H9 (cell line): Measurements from ENCODE around the gene MSL3B.

Experiments used
- DNase-seq: peaks from one replicate; pipeline ENCODE4 v3.0.0-alpha.2; 2017
- H2AFZ ChIP-seq: one replicate; pipeline ENCODE4 v1.6.1; 2013; ENCODE audit warnings: mild to moderate bottlenecking, low read length, control low read depth, moderate library complexity
- H2AK5ac ChIP-seq: 2 replicates; pipeline ENCODE4 v1.6.1; 2013; ENCODE audit warnings: low read length, control low read depth, mixed read lengths; ENCODE audit not compliant: insufficient read length
- H2BK120ac ChIP-seq: one replicate; pipeline ENCODE4 v1.6.1; 2013; ENCODE audit warnings: low read depth, mild to moderate bottlenecking, low read length, control low read depth, inconsistent platforms; ENCODE audit not compliant: poor library complexity, severe bottlenecking
- H2BK12ac ChIP-seq: 2 replicates; pipeline ENCODE4 v1.6.1; 2013; ENCODE audit warnings: low read length, control low read depth, mixed read lengths, low read depth; ENCODE audit not compliant: insufficient read length
- H2BK15ac ChIP-seq: 2 replicates; pipeline ENCODE4 v1.6.1; 2013; ENCODE audit warnings: low read depth, low read length, control low read depth
- H2BK20ac ChIP-seq: one replicate; pipeline ENCODE4 v1.6.1; 2013; ENCODE audit warnings: low read depth, mild to moderate bottlenecking, low read length, control low read depth, inconsistent platforms; ENCODE audit not compliant: poor library complexity, severe bottlenecking
- H2BK5ac ChIP-seq: 2 replicates; pipeline ENCODE4 v1.6.1; 2013; ENCODE audit warnings: low read length, control low read depth, mixed read lengths; ENCODE audit not compliant: insufficient read length
- H3K14ac ChIP-seq: 2 replicates; pipeline ENCODE4 v1.6.1; 2013; ENCODE audit warnings: low read length, control low read depth; ENCODE audit not compliant: insufficient read depth
- H3K18ac ChIP-seq: 2 replicates; pipeline ENCODE4 v1.6.1; 2013; ENCODE audit warnings: low read depth, mild to moderate bottlenecking, mixed read lengths, low read length, control low read depth; ENCODE audit not compliant: insufficient read length
- H3K23ac ChIP-seq: 2 replicates; pipeline ENCODE4 v1.6.1; 2013; ENCODE audit warnings: low read length, control low read depth, mixed read lengths, low read depth; ENCODE audit not compliant: insufficient read length
- H3K23me2 ChIP-seq: 2 replicates; pipeline ENCODE4 v1.6.1; 2013; ENCODE audit warnings: low read depth, mild to moderate bottlenecking, mixed read lengths, low read length, control low read depth; ENCODE audit not compliant: insufficient read length, poor library complexity, severe bottlenecking
- H3K27ac ChIP-seq: 2 replicates; pipeline ENCODE4 v1.5.1; 2013; ENCODE audit warnings: low read length, control low read depth, mixed read lengths, low read depth; ENCODE audit not compliant: insufficient read length
- H3K27me3 ChIP-seq: 2 replicates; pipeline ENCODE4 v1.6.1; 2013; ENCODE audit warnings: low read length, control low read depth, inconsistent platforms; ENCODE audit not compliant: insufficient read depth
- H3K4ac ChIP-seq: 2 replicates; pipeline ENCODE4 v1.6.1; 2013; ENCODE audit warnings: low read depth, mild to moderate bottlenecking, control low read depth, inconsistent platforms, low read length, moderate library complexity
- H3K4me1 ChIP-seq: 2 replicates; pipeline ENCODE4 v1.6.1; 2013; ENCODE audit warnings: low read length, control low read depth, inconsistent platforms; ENCODE audit not compliant: insufficient read depth
- H3K4me2 ChIP-seq: 2 replicates; pipeline ENCODE4 v1.6.1; 2013; ENCODE audit warnings: low read length, control low read depth, mixed read lengths; ENCODE audit not compliant: insufficient read length, insufficient read depth
- H3K56ac ChIP-seq: 2 replicates; pipeline ENCODE4 v1.6.1; 2013; ENCODE audit warnings: low read depth, mild to moderate bottlenecking, mixed read lengths, low read length, control low read depth; ENCODE audit not compliant: insufficient read length
- H3K79me1 ChIP-seq: 2 replicates; pipeline ENCODE4 v1.6.1; 2013; ENCODE audit warnings: low read depth, mild to moderate bottlenecking, moderate library complexity, low read length, control low read depth, inconsistent platforms; ENCODE audit not compliant: insufficient read depth, poor library complexity, severe bottlenecking
- H3K79me2 ChIP-seq: 2 replicates; pipeline ENCODE4 v1.6.1; 2013; ENCODE audit warnings: low read length, control low read depth, inconsistent platforms; ENCODE audit not compliant: insufficient read depth
- H3K9ac ChIP-seq: 2 replicates; pipeline ENCODE4 v1.6.1; 2013; ENCODE audit warnings: low read length, control low read depth, mixed read lengths; ENCODE audit not compliant: insufficient read length; ENCODE audit errors: extremely low read depth
- H3K9me3 ChIP-seq: one replicate; pipeline ENCODE4 v1.6.1; 2013; ENCODE audit warnings: low read depth, low read length, inconsistent platforms; ENCODE audit not compliant: control insufficient read depth
- H3T11ph ChIP-seq: one replicate; pipeline ENCODE4 v1.6.1; 2013; ENCODE audit warnings: mild to moderate bottlenecking, low read length, control low read depth, inconsistent platforms
- H4K20me1 ChIP-seq: one replicate; pipeline ENCODE4 v1.6.1; 2013; ENCODE audit not compliant: control insufficient read depth, insufficient read length, insufficient read depth
- H4K5ac ChIP-seq: 2 replicates; pipeline ENCODE4 v1.6.1; 2013; ENCODE audit warnings: low read depth, mild to moderate bottlenecking, mixed read lengths, low read length, control low read depth; ENCODE audit not compliant: insufficient read length
- H4K8ac ChIP-seq: replicated peaks from 2 replicates; pipeline ENCODE4 v1.6.1; 2013; ENCODE audit warnings: low read length, control low read depth, mixed read lengths, low read depth; ENCODE audit not compliant: insufficient read length
- H4K91ac ChIP-seq: 2 replicates; pipeline ENCODE4 v1.6.1; 2013; ENCODE audit warnings: low read depth, mild to moderate bottlenecking, moderate library complexity, mixed read lengths, low read length, control low read depth; ENCODE audit not compliant: insufficient read length
- H3K27ac Mint-ChIP-seq, 3 experiments: 2 replicates in 2 of 3; 3 replicates in 1 of 3; pipeline ENCODE4 v1.8.0; 2020 to 2021; ENCODE audit warnings: mixed read lengths in 3 of 3, mild to moderate bottlenecking in 1 of 3, moderate library complexity in 1 of 3
- H3K27me3 Mint-ChIP-seq: 2 replicates; pipeline ENCODE4 v1.8.0; 2021; ENCODE audit warnings: low read depth, mild to moderate bottlenecking, moderate library complexity, mixed read lengths
- H3K36me3 Mint-ChIP-seq, 3 experiments: 2 replicates in 2 of 3; 3 replicates in 1 of 3; pipeline ENCODE4 v1.8.0; 2020 to 2021; ENCODE audit warnings: low read depth in 3 of 3, mixed read lengths in 3 of 3; ENCODE audit not compliant: insufficient read depth in 1 of 3
- H3K4me1 Mint-ChIP-seq, 2 experiments: 2 replicates each; pipeline ENCODE4 v1.8.0; 2020; ENCODE audit warnings: mixed read lengths in 2 of 2
- H3K4me3 Mint-ChIP-seq, 2 experiments: 2 replicates in 1 of 2; 3 replicates in 1 of 2; pipeline ENCODE4 v1.8.0; 2020 to 2021; ENCODE audit warnings: mild to moderate bottlenecking in 2 of 2, mixed read lengths in 2 of 2, moderate library complexity in 1 of 2
- H3K9me3 Mint-ChIP-seq, 2 experiments: 2 replicates in 1 of 2; 3 replicates in 1 of 2; pipeline ENCODE4 v1.8.0; 2020; ENCODE audit warnings: mild to moderate bottlenecking in 2 of 2, mixed read lengths in 2 of 2, moderate library complexity in 1 of 2
- CTCF ChIP-seq: fragments of 200-600 bp; sonication (generic); conservative IDR thresholded peaks from 3 replicates; pipeline ENCODE4 v1.8.0; 2021; ENCODE audit warnings: antibody characterized with exemption, mild to moderate bottlenecking
- WGBS: extraction: QIAGEN DNeasy Blood & Tissue Kit; methylation state at CpG from one replicate; pipeline ENCODE4 v1.1.7; 2013; ENCODE audit warnings: missing lambda C conversion rate, low lambda C conversion rate, mixed read lengths; ENCODE audit not compliant: insufficient read length; ENCODE audit errors: extremely low coverage; 5-methylcytosine and 5-hydroxymethylcytosine counted together

Gene MSL3B

GRCh38 chr2:233851169-233851568, 17.0 kb downstream of the MSL3B start:
- Histone ChIP-seq H4K5ac (no peak overlapping the region), H2AK5ac (no peak overlapping the region), H2BK5ac (no peak overlapping the region), H3T11ph (no peak overlapping the region), H3K4me1 (peaks cover 2% of the 10 kb centered on the region; the same call in 1 of the 2 replicates), H3K9ac (no peak overlapping the region), H4K91ac (no peak overlapping the region), H4K8ac (no peak overlapping the region), H2BK15ac (no peak overlapping the region), H3K14ac (no peak overlapping the region), H2AFZ (no peak overlapping the region), H3K23me2 (peaks cover 11% of the 10 kb centered on the region), H3K27me3 (no peaks in the 10 kb centered on the region), H3K4me2 (no peak overlapping the region), H3K9me3 (no peaks in the 10 kb centered on the region), H3K56ac (no peak overlapping the region), H2BK20ac (no peak overlapping the region), H3K79me2 (peaks cover 27% of the 10 kb centered on the region; the same call in 1 of the 2 replicates), H4K20me1 (no peaks in the 10 kb centered on the region), H3K4ac (no peak overlapping the region), H2BK12ac (no peak overlapping the region), H3K27ac (no peak overlapping the region), H2BK120ac (no peak overlapping the region), H3K18ac (no peak overlapping the region), H3K79me1 (peaks cover 3% of the 10 kb centered on the region), H3K23ac (no peak overlapping the region)
- H3K4me3 Mint-ChIP-seq, result no peak overlapping the region
- no CpG with 5 or more reads among the region's 6 CpGs for WGBS
- peaks cover 23 to 24% of the 10 kb centered on the region in 2 experiments for H3K4me1 Mint-ChIP-seq
- no peak overlapping the region for H3K27ac Mint-ChIP-seq
- no peak for DNase-seq
- no peaks in the 10 kb centered on the region; a peak in 1 of 5 replicates for H3K9me3 Mint-ChIP-seq
- H3K27me3 Mint-ChIP-seq, result no peaks in the 10 kb centered on the region; the same call in 1 of the 2 replicates
- TF ChIP-seq CTCF, result no peak
- peaks cover 50 to 68% (median 63%) of the 10 kb centered on the region in 3 experiments for H3K36me3 Mint-ChIP-seq
